Measurements from ENCODE around the gene BLOC1S3.

GRCh38 chr19:45159971-45160324, 18.6 kb upstream of the BLOC1S3 start:
- TF ChIP-seq, protein P1, sequence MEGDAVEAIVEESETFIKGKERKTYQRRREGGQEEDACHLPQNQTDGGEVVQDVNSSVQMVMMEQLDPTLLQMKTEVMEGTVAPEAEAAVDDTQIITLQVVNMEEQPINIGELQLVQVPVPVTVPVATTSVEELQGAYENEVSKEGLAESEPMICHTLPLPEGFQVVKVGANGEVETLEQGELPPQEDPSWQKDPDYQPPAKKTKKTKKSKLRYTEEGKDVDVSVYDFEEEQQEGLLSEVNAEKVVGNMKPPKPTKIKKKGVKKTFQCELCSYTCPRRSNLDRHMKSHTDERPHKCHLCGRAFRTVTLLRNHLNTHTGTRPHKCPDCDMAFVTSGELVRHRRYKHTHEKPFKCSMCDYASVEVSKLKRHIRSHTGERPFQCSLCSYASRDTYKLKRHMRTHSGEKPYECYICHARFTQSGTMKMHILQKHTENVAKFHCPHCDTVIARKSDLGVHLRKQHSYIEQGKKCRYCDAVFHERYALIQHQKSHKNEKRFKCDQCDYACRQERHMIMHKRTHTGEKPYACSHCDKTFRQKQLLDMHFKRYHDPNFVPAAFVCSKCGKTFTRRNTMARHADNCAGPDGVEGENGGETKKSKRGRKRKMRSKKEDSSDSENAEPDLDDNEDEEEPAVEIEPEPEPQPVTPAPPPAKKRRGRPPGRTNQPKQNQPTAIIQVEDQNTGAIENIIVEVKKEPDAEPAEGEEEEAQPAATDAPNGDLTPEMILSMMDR (IDR thresholded peaks at IDR 0.05), result no peak
- TF ChIP-seq ZFX (IDR thresholded peaks at IDR 0.05; ENCODE audit: borderline replicate concordance), result no peak
